Heart left ventricle (tissue), 13 donors: Measurements from ENCODE around the gene TOX2.

Experiments used
- POLR2A ChIP-seq, 2 donors: fragments of 450-650 bp; IDR thresholded peaks; one replicate each; pipeline ENCODE4 v1.6.1; 2017; ENCODE audit warnings: antibody characterized with exemption in 2 of 2, mild to moderate bottlenecking in 2 of 2, moderate library complexity in 2 of 2
- TF ChIP-seq, protein P1 (sequence below), 12 donors: fragments of 200-600 bp; sonication (generic) in 4 of 12; IDR thresholded peaks; one replicate each; pipeline versions ENCODE4 v1.5.0 to v1.8.0; 2018 to 2022; ENCODE audit warnings: antibody characterized with exemption in 12 of 12, mild to moderate bottlenecking in 5 of 12
- donor health status: ischemic (EF 13 %, LVEDD 7.1; RV severe dilation, severe dysfunction).
- donor health status: DM: no; HTN: yes; CAD: no.
- donor health status: DM: no; HTN: no; CAD: no.
- donor health status: ischemic (EF 25% LVEDD 6.9; RV normal size, moderate dysfunction).
- donor health status: ischemic (EF 25% LVEDD 5.7; RV mildly dilated, moderate dysfunction).
- donor health status: ischemic (EF 35%, LVEDD 5.7; RV mildly dilated, moderate dysfunction).
- donor health status: nonischemic (EF 11% LVEDD 7.7; RV severe dilation, severe dysfunction).
- donor health status: DM: yes; HTN: yes; CAD: no.
- donor health status: PGD.
- donor health status: ischemic (EF 29% LVEDD 5.4; RV normal size, mild dysfunction).
- donor health status: nonischemic (EF 23%, LVEDD 6.1; RV moderate dilation, normal function).

DNA sequence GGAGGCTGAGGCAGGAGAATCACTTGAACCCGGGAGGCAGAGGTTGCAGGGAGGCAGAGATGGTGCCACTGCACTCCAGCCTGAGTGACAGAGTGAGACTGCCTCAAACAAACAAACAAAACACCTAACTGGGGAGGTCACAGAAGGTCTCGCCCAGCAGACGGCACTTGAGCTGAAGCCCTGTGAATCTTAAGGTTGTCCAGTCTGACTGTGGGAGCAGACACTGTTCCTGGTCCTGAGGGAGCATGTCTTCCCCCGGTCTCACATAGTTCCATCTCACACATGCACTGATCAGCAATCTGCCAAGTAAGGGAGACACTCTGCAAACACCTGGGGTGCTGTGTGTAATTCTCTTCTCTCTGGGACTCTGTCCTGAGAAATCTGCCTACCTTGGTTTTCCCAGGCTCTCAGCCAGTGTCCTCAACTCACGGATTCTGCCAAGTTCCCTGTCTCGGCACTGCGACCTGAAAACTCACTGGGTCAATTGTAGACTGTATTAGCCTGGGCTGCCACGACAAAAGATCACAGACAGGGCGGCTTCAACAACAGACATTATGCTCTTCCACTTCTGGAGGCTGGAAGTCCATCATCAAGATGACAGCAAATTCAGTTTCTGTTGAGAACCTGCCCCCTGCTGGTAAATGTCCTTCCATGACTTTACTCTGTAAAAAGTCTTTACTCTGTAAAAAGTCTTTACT, 178.0 kb downstream of the TOX2 start:
- TF ChIP-seq, protein P1, sequence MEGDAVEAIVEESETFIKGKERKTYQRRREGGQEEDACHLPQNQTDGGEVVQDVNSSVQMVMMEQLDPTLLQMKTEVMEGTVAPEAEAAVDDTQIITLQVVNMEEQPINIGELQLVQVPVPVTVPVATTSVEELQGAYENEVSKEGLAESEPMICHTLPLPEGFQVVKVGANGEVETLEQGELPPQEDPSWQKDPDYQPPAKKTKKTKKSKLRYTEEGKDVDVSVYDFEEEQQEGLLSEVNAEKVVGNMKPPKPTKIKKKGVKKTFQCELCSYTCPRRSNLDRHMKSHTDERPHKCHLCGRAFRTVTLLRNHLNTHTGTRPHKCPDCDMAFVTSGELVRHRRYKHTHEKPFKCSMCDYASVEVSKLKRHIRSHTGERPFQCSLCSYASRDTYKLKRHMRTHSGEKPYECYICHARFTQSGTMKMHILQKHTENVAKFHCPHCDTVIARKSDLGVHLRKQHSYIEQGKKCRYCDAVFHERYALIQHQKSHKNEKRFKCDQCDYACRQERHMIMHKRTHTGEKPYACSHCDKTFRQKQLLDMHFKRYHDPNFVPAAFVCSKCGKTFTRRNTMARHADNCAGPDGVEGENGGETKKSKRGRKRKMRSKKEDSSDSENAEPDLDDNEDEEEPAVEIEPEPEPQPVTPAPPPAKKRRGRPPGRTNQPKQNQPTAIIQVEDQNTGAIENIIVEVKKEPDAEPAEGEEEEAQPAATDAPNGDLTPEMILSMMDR (IDR thresholded peaks at IDR 0.05) = peak in 11 of 12 donors; percentile 17 to 50 (median 35)
- no peak for TF ChIP-seq POLR2A (IDR thresholded peaks at IDR 0.05)
